Panc1 (cell line): ENCODE measurements around the gene OTC. TPM values are rescaled to one million over a fixed set of nuclear protein-coding genes. Genes with fewer than 3 reads are reported as not detected.

Source experiments
- ATAC-seq: fragments of 200-7000 bp; cut with Tn5 transposase; 2 replicates; pipeline ENCODE4 v1.9.1; 2020; ENCODE audit warnings: mild to moderate bottlenecking, moderate library complexity
- BruUV-seq: library from RNA; stranded (reverse); fragments of 400-500 nt; replicated peaks from 2 replicates; lab custom pipeline; 2021; lab: Mats Ljungman, UMichigan
- CTCF ChIA-PET: fragments of 300-600 bp; sonication (Branson Sonifier 250); formaldehyde crosslinking; loops from one replicate; lab custom pipeline; 2022; ENCODE audit warnings: antibody characterized with exemption; lab: Charles Lee
- POLR2A ChIA-PET: fragments of 300-600 bp; sonication (Branson Sonifier 250); formaldehyde crosslinking; loops from one replicate; lab custom pipeline; 2022; ENCODE audit warnings: antibody characterized with exemption; lab: Charles Lee
- DNase-seq: peaks from one replicate; pipeline ENCODE4 v3.0.0-alpha.2; 2010; ENCODE audit warnings: low read depth, low spot score
- H3K27ac ChIP-seq: 2 replicates; pipeline ENCODE4 v1.5.1; 2011; ENCODE audit warnings: mild to moderate bottlenecking, low read length, inconsistent platforms
- H3K27me3 ChIP-seq: fragments of 200-500 bp; sonication (Bioruptor generic); 2 replicates; pipeline ENCODE4 v1.6.0; 2014; ENCODE audit warnings: low read length, inconsistent platforms; ENCODE audit not compliant: control insufficient read depth, insufficient read depth
- H3K36me3 ChIP-seq: fragments of 200-500 bp; sonication (Bioruptor generic); 2 replicates; pipeline ENCODE4 v1.5.1; 2014; ENCODE audit warnings: inconsistent platforms, mild to moderate bottlenecking, low read length, moderate library complexity; ENCODE audit not compliant: control insufficient read depth, insufficient read depth
- H3K4me1 ChIP-seq: 2 replicates; pipeline ENCODE4 v1.5.1; 2011; ENCODE audit warnings: inconsistent platforms, mild to moderate bottlenecking, low read length, moderate library complexity; ENCODE audit not compliant: control insufficient read depth, insufficient read depth
- H3K4me3 ChIP-seq, 2 experiments: 2 replicates each; pipeline ENCODE4 v1.5.1; 2011 to 2012; ENCODE audit warnings: low read depth in 2 of 2, low read length in 2 of 2, mild to moderate bottlenecking in 2 of 2, inconsistent platforms in 1 of 2, moderate library complexity in 1 of 2
- H3K9me3 ChIP-seq: fragments of 200-500 bp; sonication (Bioruptor generic); 2 replicates; pipeline ENCODE4 v1.5.1; 2014; ENCODE audit warnings: low read depth, mild to moderate bottlenecking, inconsistent platforms, low read length, moderate library complexity; ENCODE audit not compliant: control insufficient read depth, insufficient read depth
- CTCF ChIP-seq: fragments of 450-650 bp; IDR thresholded peaks from 2 replicates; pipeline ENCODE4 v1.5.1; 2017; ENCODE audit warnings: mild to moderate bottlenecking
- POLR2AphosphoS5 ChIP-seq: IDR thresholded peaks from 2 replicates; pipeline ENCODE4 v1.6.1; 2012; ENCODE audit warnings: mild to moderate bottlenecking, low read depth, low read length, moderate library complexity
- REST ChIP-seq, 2 experiments: IDR thresholded peaks; 2 replicates each; pipeline ENCODE4 v1.6.1; 2011 to 2012; ENCODE audit warnings: low read depth in 2 of 2, control low read depth in 1 of 2, low read length in 1 of 2, mild to moderate bottlenecking in 1 of 2, moderate library complexity in 1 of 2; ENCODE audit not compliant: insufficient read depth in 1 of 2
- SIN3A ChIP-seq: IDR thresholded peaks from 2 replicates; pipeline ENCODE4 v1.6.1; 2012; ENCODE audit warnings: low read depth, mild to moderate bottlenecking, low read length, moderate library complexity, borderline replicate concordance; ENCODE audit not compliant: insufficient read depth
- TCF7L2 ChIP-seq: IDR thresholded peaks from 2 replicates; pipeline ENCODE4 v1.6.1; 2011; ENCODE audit warnings: mild to moderate bottlenecking, low read depth, low read length, inconsistent platforms
- in situ Hi-C: cut with HindIII; loops from 2 replicates; pipeline ENCODE4 v1.10.0; 2016; ENCODE audit warnings: low sequenced_read_pairs, low pct_unique_long_range_greater_than_20kb
- intact Hi-C: fragments of 100-400 bp; cut with micrococcal nuclease; formaldehyde crosslinking; loops from one replicate; pipeline ENCODE4 v1.10.0; 2022; ENCODE audit not compliant: unreplicated experiment
- total RNA-seq: library from RNA; stranded (reverse); gene quantifications from one replicate; pipeline ENCODE4 v1.2.1, GENCODE V29; 2021; ENCODE audit not compliant: unreplicated experiment

The OTC gene
- total RNA-seq, 1 experiment from 2014 or later: not detected

GRCh38 chrX:38431525-38431924, 79.1 kb downstream of the OTC start:
- no peaks in the 10 kb centered on the region for H3K27me3 ChIP-seq
- no peaks in the 10 kb centered on the region for H3K4me1 ChIP-seq
- in situ Hi-C loops: no loop called here
- H3K36me3 ChIP-seq: no peaks in the 10 kb centered on the region
- TF ChIP-seq TCF7L2 (no peak), POLR2AphosphoS5 (no peak), CTCF (no peak), SIN3A (no peak), REST (IDR thresholded peaks at IDR 0.05; ENCODE audit: insufficient read depth in 1 of 2, low read depth in 2 of 2, low read length in 1 of 2) (no peak)
- H3K9me3 ChIP-seq: no peaks in the 10 kb centered on the region
- no peak overlapping the region for H3K4me3 ChIP-seq
- ATAC-seq (no peak), DNase-seq (no peak)
- no TSS peak for BruUV-seq
- ChIA-PET POLR2A (no interaction called here), CTCF (no interaction called here)
- intact Hi-C loops: no loop called here
- no peak overlapping the region for H3K27ac ChIP-seq

- DNase-seq (no peak), ATAC-seq (no peak)
- TF ChIP-seq TCF7L2: no peak
- no peak for TF ChIP-seq SIN3A
- no peak for TF ChIP-seq CTCF
- no peak for TF ChIP-seq POLR2AphosphoS5
- TF ChIP-seq REST (IDR thresholded peaks at IDR 0.05; ENCODE audit: insufficient read depth in 1 of 2, low read depth in 2 of 2, low read length in 1 of 2): no peak
- Histone ChIP-seq H3K27me3 (no peaks in the 10 kb centered on the region), H3K9me3 (no peaks in the 10 kb centered on the region), H3K27ac (no peak overlapping the region), H3K4me1 (no peaks in the 10 kb centered on the region), H3K36me3 (no peaks in the 10 kb centered on the region), H3K4me3 (no peak overlapping the region)
- BruUV-seq: no TSS peak
- CTCF ChIA-PET: no interaction called here
- intact Hi-C loops: no loop called here
- POLR2A ChIA-PET: no interaction called here
- in situ Hi-C loops: no loop called here
Observed at GRCh38 chrX:38435130-38435529, 82.7 kb downstream of the OTC start.
